DMS53 treated with DMSO at 0.1 percent for 48 hours (cell line): ENCODE measurements around the gene PDE8A.

Source experiments
- DNase-seq: peaks from one replicate; lab custom pipeline; 2025; ENCODE audit not compliant: unreplicated experiment; lab: John Stamatoyannopoulos, UW

Gene PDE8A

GRCh38 chr15:85072917-85073316 lies 91.3 kb downstream of the PDE8A start:
- DNase-seq = no peak

GRCh38 chr15:85073556-85074194 lies 92.0 kb downstream of the PDE8A start:
- no peak for DNase-seq

GRCh38 chr15:85086855-85087254 lies 105.2 kb downstream of the PDE8A start:
- DNase-seq = no peak

DNA sequence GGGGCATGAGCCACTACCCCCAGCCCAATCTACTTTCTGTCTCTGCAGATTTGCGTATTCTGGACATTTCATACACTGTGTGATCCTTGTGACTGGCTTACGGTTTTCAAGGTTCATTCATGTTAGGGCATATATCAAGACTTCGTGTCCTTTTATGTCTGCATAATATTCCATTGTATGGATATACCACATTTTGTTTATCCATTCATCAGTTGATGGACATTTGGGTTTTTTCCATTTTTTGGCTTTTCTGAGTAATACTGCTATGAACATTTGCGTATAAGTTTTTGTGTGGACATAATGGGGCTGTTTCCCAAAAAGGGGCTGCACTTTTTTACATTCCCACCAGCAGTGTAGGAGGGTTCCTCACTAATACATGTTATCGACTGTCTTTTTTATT lies 106.6 kb downstream of the PDE8A start:
- no peak for DNase-seq

DNA sequence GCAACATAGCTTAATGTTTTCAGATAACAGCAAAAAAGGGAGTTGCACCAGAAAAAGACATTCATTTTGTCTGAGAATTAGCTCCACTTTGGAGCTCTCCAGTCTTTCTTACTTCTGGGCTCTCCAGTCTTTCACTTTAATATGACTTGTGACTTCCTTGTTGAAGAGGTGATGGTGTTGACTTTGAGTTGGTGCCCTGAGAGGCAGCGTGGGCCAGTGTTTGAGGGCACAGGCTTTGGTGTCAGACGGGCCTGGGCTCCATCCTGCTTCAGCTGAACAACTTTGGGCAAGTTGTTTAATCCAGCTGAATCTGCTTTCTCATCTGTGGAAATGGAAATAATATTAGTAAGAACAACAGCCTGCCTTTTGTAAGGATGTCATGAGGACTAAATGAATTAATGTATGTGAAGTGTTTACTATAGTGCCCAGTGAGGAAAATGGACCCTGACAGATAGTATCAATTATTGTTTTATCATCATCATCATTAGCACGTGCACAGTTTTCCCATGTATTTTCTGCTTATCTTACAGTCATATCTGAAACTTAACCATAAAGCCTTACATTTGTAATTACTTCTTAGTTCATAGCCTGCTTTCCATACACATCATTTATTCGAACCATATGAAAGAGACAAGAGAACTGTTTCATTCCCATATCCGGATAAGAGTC lies 108.4 kb downstream of the PDE8A start:
- DNase-seq = no peak

DNA sequence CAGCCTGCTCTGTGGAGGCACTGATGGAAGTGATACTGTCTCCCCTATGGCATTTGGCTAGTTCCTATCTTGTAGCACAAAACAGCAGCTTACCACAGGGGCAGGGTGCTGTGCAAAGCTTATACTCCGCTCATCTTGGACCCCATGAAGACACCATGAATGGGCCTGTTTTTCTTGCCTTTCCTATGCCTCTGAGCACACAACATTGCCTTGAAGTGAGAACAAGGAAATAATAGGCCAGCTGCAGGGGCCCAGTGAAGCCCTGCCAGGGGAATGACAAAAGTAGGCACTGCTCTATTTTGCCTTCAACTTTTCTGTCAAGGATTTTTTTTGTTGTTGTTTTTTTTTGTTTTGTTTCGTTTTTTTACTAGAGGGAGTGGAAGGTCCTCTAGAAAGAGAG lies 110.3 kb downstream of the PDE8A start:
- no peak for DNase-seq

DNA sequence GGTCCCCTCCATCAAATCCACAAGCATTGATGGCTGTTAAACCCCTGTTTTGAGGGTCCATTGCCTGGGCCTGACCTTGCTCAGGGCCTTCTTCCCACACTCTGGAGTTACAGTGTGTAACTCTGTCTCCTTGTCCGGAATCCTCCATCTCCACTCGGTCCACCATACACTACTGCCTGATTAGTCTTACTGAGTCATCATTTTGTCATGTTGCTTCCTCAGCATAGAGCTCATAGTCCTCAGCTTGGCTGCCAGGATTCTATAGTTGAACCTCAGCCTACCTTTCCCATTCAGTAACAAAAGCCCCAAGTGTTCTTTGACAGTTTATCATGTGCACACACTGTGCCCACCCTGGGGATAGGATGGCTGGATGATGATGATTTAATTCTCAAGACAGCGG lies 113.0 kb downstream of the PDE8A start:
- no peak for DNase-seq

DNA sequence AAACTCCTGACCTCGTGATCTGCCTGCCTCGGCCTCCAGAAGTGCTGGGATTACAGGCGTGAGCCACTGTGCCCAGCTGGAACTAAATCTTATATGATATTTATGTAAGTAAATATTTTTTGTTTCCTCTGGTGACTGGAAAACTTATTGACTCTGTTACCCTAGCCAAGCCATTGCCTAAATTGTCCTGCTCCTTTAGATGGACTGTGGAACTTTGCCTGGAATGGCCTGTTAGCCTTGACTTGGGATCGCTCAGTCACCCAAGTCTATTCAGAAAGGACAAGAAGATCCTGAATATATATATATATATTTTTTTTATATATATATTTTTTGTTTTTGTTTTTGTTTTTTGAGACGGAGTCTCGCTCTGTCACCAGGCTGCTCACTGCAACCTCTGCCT lies 113.9 kb downstream of the PDE8A start:
- DNase-seq = no peak

GRCh38 chr15:85097250-85097649 lies 115.6 kb downstream of the PDE8A start:
- DNase-seq = no peak

DNA sequence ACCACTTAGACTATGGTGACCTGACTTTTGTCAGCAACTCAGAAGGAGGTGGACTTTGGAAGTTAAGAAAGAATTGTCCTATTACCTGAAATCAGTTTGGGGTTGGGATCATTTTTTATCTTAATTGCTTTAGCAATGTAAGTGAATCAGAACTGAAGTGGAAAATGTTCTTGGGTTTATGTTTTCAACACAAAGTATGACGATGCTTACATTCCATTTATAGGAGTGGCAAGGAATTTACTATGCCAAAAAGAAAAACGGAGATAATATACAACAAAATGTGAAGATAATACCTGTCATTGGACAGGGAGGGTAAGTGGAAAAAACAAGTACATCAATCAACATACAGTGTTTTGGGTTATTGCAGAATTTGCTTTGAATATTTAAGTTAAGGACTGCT lies 116.1 kb downstream of the PDE8A start:
- DNase-seq = no peak

DNA sequence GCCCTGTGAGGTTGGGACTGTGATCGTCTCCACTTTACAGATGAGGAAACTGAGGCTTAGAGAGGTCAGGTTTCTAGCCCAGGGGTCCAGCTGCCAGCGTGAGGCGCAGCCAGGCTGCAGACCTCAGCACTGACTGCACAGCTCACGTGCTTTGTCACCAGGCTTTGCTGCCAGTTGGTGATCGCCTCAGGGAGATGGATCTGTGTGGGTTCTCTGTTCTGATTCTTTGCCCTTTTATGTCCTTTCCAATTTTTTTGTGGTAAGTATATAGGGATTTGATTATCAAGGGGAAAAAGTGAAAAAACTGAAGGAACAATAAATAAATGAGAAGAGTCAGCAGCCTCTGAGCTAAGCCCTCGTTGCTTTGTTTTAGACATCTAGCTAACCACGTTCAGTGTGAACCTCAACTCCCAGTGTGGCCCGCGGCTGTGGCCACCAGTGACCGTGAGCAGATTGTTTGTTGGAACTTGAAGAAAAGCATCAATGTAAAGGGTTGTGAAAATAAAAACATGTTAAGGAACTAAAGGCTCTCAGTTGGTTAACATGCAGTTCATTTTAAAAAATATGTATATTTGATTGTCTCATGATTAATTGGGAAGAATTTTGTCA lies 117.6 kb downstream of the PDE8A start:
- DNase-seq = no peak

DNA sequence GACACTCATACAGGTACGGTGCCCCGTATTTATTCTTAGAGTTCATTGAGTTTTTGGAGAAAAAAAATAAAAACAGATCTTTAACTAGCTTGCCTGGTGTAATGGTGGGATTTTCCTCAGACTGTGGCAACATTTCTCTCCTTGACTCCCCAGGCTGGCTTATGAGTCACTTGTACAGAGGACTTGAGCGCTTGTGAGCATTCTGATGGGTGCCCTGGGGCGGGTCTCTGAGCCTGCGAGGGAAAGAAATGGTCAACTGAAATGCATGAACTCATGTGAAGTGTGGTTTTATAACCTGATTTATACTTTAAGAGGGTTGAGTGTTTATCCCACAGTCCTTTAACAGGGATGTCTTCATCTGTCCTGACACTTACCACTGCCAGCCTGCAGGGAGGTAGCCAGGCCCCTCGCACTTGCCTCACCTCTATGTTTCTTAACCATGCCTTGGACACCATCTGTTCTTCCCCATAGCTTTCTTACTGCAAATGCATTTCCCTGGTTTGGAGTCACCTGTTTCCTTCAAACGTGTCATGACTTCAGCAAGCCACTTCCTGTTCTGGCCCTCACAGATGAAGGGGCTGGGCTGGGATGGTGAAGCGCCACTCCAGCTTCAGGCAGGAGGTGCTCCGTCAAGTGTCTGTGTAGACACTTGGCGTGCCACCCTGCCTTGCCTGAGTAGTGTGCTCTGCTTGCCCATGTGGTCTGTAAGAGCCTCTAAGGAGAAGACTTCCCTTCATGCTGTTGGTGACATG lies 118.7 kb downstream of the PDE8A start:
- DNase-seq = no peak

DNA sequence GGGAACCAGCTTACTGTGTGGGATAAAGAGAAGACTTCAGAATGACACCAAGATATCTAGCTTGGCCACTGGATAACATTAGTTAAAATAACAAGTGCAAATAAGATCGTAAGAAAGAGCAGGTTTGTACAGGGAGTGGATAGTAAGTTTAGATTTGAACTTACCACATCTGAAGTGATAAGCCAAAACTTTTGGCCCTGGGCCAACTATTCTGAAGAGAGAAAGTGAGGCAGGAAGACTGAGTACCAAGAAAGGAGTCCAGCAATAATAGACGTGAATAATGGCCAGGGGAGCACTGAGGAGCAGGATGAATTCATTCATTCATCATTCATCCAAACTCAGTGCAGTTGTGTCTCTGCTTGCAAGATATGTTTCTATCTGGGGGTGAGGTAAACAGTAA lies 122.9 kb downstream of the PDE8A start:
- DNase-seq = no peak

DNA sequence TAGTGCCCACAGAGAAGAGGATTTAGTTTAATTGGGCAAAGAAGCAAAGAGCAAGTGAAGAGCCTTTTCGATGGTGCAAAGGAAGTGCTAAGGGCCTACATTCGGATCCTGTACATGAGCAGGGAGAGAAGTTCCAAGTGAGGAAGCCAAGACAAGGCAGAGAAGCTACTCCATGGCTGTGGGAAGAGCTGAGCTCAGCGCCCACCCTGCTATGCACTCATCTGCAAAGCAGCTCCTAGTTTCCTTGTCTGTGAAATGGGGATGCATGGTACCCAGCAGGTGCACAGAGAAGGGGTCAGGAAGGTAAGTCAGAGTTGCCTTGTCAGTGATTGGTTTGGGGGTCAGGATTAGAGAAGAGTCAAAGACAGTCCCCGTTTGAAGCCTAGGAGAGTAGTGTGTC lies 126.5 kb downstream of the PDE8A start:
- no peak for DNase-seq

DNA sequence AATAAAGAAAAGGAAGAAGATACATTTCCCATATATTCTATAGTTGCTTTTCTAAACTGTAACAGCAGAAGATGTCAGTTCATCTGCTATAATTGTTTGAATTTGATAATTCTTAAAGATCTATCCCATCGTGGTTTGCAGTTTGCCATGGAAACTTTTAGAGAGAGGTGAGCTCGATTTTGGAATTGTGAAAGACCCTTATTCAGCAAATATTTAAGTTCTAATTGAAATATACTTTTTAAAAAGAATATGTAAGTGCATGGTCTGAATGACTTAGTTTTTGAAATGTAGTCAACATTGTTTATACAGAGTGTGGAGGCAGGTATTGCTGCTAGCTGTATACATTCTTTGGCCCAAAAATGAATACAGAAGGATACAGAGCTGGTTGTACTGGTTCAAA lies 127.7 kb downstream of the PDE8A start:
- no peak for DNase-seq

DNA sequence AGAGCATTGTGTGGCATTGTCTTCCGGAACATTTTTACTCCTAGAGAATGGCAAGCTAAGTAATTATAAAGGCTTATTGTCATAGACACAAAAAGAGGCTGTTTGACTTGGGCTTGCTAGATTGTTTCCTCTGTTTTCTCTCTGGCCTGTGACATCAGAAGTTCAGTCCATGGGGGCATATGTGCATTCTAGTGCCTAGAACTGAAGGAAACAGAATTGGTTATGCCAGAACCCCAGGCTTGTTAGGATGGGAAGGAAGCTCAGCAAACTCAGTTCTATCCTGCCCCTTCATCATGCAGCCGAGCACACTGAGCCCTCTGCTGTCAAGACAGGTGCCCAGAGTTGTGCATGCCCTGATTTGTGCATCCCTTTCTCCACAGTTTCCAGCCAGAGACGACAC lies 131.3 kb downstream of the PDE8A start:
- no peak for DNase-seq

- no peak for DNase-seq
These were observed 133.2 kb downstream of the PDE8A start for GRCh38 chr15:85114886-85115285.

- no peak for DNase-seq
These were observed 134.4 kb downstream of the PDE8A start for GRCh38 chr15:85116066-85116465.

- no peak for DNase-seq
These were observed 134.8 kb downstream of the PDE8A start for GRCh38 chr15:85116494-85116893.

DNA sequence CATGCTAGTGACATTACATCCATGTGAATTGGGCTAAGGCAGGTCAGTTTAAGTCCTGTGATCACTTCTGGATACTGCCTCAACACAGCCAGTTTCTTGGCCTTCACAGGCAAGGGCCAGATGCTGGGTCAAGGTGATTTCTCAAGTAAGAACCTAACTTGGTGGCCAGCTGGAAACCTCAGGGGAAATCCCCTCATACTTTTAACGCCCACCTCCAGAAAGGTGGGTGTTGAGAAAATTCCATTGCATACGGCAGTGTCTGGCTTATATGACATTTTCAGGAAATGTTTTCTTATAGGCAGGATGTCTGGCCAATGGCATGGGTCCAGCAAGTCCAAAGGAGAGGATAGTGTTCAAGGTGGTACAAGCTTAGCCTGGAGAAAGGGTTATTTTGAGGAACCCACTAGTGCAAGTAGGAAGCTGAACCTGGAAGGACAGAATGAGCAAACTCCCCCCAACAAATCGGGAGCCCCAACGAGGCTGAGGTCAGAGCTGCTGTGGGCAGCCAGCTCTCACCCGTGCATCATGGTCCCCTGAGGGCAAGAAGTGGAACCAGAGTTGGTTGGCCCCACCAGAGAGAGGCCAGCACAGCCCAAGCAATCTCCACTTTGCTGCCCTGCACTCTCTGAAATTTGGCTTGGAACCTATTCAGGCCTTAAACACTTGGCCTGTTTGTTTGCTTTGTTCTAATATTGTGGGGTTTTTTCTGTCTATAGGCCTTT lies 135.4 kb downstream of the PDE8A start:
- no peak for DNase-seq

GRCh38 chr15:85118173-85118572 lies 136.5 kb downstream of the PDE8A start:
- no peak for DNase-seq
